B cell (primary cell): ENCODE measurements around the gene GNS. TPM values are rescaled to one million over a fixed set of nuclear protein-coding genes. Genes with fewer than 3 reads are reported as not detected.

ENCODE experiments used
- ATAC-seq: fragments of 200-7000 bp; cut with Tn5 transposase; one replicate; pipeline ENCODE4 v1.10.0; 2021; ENCODE audit warnings: low read depth, mild to moderate bottlenecking, moderate number of reproducible peaks, moderate library complexity
- CTCF ChIA-PET: fragments of 350-600 bp; sonication (Branson Sonifier 250); formaldehyde crosslinking; loops from one replicate; lab custom pipeline; 2021; ENCODE audit warnings: antibody characterized with exemption, inconsistent platforms; lab: Charles Lee
- POLR2A ChIA-PET: fragments of 350-600 bp; sonication (Branson Sonifier 250); formaldehyde crosslinking; loops from one replicate; lab custom pipeline; 2021; ENCODE audit warnings: antibody characterized with exemption; lab: Charles Lee
- DNase-seq: peaks from one replicate; pipeline ENCODE4 v3.0.0; 2013
- H2AFZ ChIP-seq: 2 replicates; pipeline ENCODE4 v1.6.1; 2012; ENCODE audit warnings: mild to moderate bottlenecking, low read depth, low read length; ENCODE audit not compliant: insufficient read depth, poor library complexity, severe bottlenecking
- H3K27ac ChIP-seq, 2 donors: 1 replicate in 1 of 2; 2 replicates in 1 of 2; pipeline ENCODE4 v1.5.1; 2012 to 2013; ENCODE audit warnings: low read length in 2 of 2, mild to moderate bottlenecking in 2 of 2, moderate library complexity in 1 of 2
- H3K27me3 ChIP-seq, 4 experiments: fragments of 200-600 bp in 1 of 4; sonication (generic) in 1 of 4; replicated peaks in 1 of 4; 1 replicate in 2 of 4; 2 replicates in 2 of 4; pipeline versions ENCODE4 v1.6.1 to v1.7.0; 2013 to 2016; ENCODE audit warnings: low read length in 3 of 4, mild to moderate bottlenecking in 2 of 4, mixed read lengths in 1 of 4, moderate library complexity in 1 of 4; ENCODE audit not compliant: insufficient read depth in 4 of 4, control insufficient read depth in 3 of 4; ENCODE audit errors: control extremely low read depth in 1 of 4
- H3K36me3 ChIP-seq, 2 experiments: replicated peaks in 1 of 2; 1 replicate in 1 of 2; 2 replicates in 1 of 2; pipeline versions ENCODE4 v1.6.1 to v1.7.1; 2013; ENCODE audit warnings: low read length in 1 of 2; ENCODE audit not compliant: insufficient read depth in 2 of 2, control insufficient read depth in 1 of 2; ENCODE audit errors: control extremely low read depth in 1 of 2, extremely low read depth in 1 of 2
- H3K4me1 ChIP-seq, 2 donors: fragments of 200-600 bp in 1 of 2; sonication (generic) in 1 of 2; 1 replicate in 1 of 2; 2 replicates in 1 of 2; pipeline versions ENCODE4 v1.5.1 to v1.6.1; 2013 to 2017; ENCODE audit warnings: low read length in 2 of 2; ENCODE audit not compliant: control insufficient read depth in 2 of 2, insufficient read depth in 2 of 2
- H3K4me2 ChIP-seq: replicated peaks from 2 replicates; pipeline ENCODE3; 2012; ENCODE audit warnings: mild to moderate bottlenecking, low read depth, low read length; ENCODE audit not compliant: poor library complexity, severe bottlenecking
- H3K4me3 ChIP-seq, 5 experiments: fragments of 200-600 bp in 1 of 5; sonication (generic) in 1 of 5; 1 replicate in 3 of 5; 2 replicates in 2 of 5; pipeline versions ENCODE4 v1.5.1 to v1.7.0; 2011 to 2016; ENCODE audit warnings: low read length in 4 of 5, mild to moderate bottlenecking in 4 of 5, low read depth in 2 of 5, control low read depth in 1 of 5, moderate library complexity in 1 of 5; ENCODE audit not compliant: insufficient read depth in 1 of 5; ENCODE audit errors: control extremely low read depth in 1 of 5, extremely low read depth in 1 of 5
- H3K79me2 ChIP-seq: fragments of 200-600 bp; sonication (generic); one replicate; pipeline ENCODE4 v1.6.0; 2016; ENCODE audit warnings: low read length; ENCODE audit not compliant: control insufficient read depth, insufficient read depth
- H3K9ac ChIP-seq: fragments of 200-600 bp; sonication (generic); 2 replicates; pipeline ENCODE4 v1.6.1; 2017; ENCODE audit warnings: mild to moderate bottlenecking, low read length, moderate library complexity
- H3K9me3 ChIP-seq, 3 donors: one replicate each; pipeline versions ENCODE4 v1.6.1 to v1.7.1; 2013; ENCODE audit warnings: low read length in 2 of 3; ENCODE audit not compliant: control insufficient read depth in 2 of 3, insufficient read depth in 1 of 3; ENCODE audit errors: control extremely low read depth in 1 of 3
- H4K20me1 ChIP-seq: 2 replicates; pipeline ENCODE4 v1.6.0; 2012; ENCODE audit warnings: mild to moderate bottlenecking, low read length; ENCODE audit not compliant: insufficient read depth, control insufficient read depth, poor library complexity, severe bottlenecking
- H3K27ac Mint-ChIP-seq: one replicate; pipeline ENCODE4 v1.8.0; 2021; ENCODE audit warnings: mixed read lengths
- H3K27me3 Mint-ChIP-seq: one replicate; pipeline ENCODE4 v1.8.0; 2021; ENCODE audit warnings: mixed read lengths
- H3K4me1 Mint-ChIP-seq: one replicate; pipeline ENCODE4 v1.8.0; 2021; ENCODE audit warnings: mixed read lengths
- H3K4me3 Mint-ChIP-seq: one replicate; pipeline ENCODE4 v1.8.0; 2021; ENCODE audit warnings: mixed read lengths
- H3K9me3 Mint-ChIP-seq: one replicate; pipeline ENCODE4 v1.8.0; 2022; ENCODE audit warnings: mixed read lengths; ENCODE audit not compliant: insufficient read depth
- EZH2 ChIP-seq: IDR thresholded peaks from 2 replicates; pipeline ENCODE4 v1.6.1; 2012; ENCODE audit warnings: borderline replicate concordance, low read depth, mild to moderate bottlenecking, moderate library complexity, low read length; ENCODE audit not compliant: insufficient read depth, poor library complexity, severe bottlenecking
- WGBS: methylation state at CpG from one replicate; pipeline ENCODE4 v1.1.5; 2013; ENCODE audit warnings: missing lambda C conversion rate; ENCODE audit not compliant: insufficient coverage; 5-methylcytosine and 5-hydroxymethylcytosine counted together
- intact Hi-C: fragments of 100-400 bp; cut with micrococcal nuclease; formaldehyde crosslinking; loops from one replicate; pipeline ENCODE4 v1.10.0; 2022
- polyA plus RNA-seq: library from polyadenylated mRNA; depleted of rRNA; stranded (reverse); fragments of >200 nt; gene quantifications from 2 replicates; pipeline ENCODE4 v1.2.3, GENCODE V29; 2012
- total RNA-seq, 2 donors: library from RNA; stranded (reverse); fragments of 120-200 nt in 1 of 2; gene quantifications; 1 replicate in 1 of 2; 2 replicates in 1 of 2; pipeline versions ENCODE4 v1.2.3 to v1.2.4, GENCODE V29; 2013 to 2022
- TF ChIP-seq, protein P1 (sequence below): fragments of 200-600 bp; IDR thresholded peaks from one replicate; pipeline ENCODE4 v1.8.0; 2022; ENCODE audit warnings: antibody characterized with exemption, mild to moderate bottlenecking

The GNS gene
- total and polyA plus RNA-seq, 2 donors (not counting 1 experiment from before 2014, with no cell fraction given) = 7.0 to 26.7 TPM

DNA sequence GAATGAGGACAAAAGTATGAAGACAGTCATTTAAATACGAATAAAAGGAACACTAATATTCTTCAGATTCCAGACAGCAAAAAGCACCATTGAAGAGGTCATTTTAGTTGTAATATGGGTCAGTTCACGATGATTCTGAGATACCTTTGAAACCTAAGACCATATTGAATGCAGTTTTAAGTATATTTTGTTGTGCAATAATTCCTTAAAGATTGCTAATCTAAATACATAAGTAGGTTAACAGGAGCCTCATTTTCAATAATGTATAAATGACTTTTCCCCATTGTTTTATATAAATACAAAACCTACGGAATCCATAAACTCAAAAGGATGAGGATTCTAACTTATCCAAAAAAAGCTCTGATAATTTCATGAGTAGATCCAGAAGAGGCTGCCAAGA lies 5.8 kb downstream of the GNS start:
- no peak overlapping the region for H3K27ac Mint-ChIP-seq
- no CpG with 5 or more reads among the region's 3 CpGs for WGBS

DNA sequence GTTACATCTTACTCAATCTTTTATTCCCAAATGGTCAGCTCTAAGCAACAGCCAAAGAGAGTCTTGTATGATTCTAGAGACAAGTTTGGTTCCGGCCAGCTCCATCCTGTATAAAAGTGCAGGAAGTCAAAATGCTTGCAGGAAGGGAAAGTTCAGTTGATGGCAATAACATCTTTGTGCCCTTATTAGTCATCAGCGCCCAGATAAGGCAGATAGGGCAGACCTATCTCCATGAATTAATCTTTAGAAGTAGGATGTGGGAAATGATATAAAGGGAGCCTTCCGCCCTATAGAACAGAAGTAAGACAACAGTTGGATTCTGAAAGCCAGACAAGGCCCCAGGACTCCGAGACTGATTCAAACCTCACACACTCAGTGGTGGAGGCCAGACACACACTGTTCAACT lies 6.4 kb downstream of the GNS start:
- peaks cover 26% of the 10 kb centered on the region for H3K4me1 Mint-ChIP-seq
- H4K20me1 ChIP-seq = no peaks in the 10 kb centered on the region
- H3K79me2 ChIP-seq = no peaks in the 10 kb centered on the region
- H3K27ac ChIP-seq = no peak overlapping the region
- H3K9ac ChIP-seq = no peak overlapping the region
- intact Hi-C loops = loop anchor here (10.0 kb wide), 1 partner anchor 422 kb away; no protein-coding TSS in a partner anchor
- no peak overlapping the region for H3K4me2 ChIP-seq
- no peak overlapping the region for H3K4me3 ChIP-seq
- peaks cover 3 to 20% of the 10 kb centered on the region in 2 experiments for H3K36me3 ChIP-seq
- TF ChIP-seq, protein P1, sequence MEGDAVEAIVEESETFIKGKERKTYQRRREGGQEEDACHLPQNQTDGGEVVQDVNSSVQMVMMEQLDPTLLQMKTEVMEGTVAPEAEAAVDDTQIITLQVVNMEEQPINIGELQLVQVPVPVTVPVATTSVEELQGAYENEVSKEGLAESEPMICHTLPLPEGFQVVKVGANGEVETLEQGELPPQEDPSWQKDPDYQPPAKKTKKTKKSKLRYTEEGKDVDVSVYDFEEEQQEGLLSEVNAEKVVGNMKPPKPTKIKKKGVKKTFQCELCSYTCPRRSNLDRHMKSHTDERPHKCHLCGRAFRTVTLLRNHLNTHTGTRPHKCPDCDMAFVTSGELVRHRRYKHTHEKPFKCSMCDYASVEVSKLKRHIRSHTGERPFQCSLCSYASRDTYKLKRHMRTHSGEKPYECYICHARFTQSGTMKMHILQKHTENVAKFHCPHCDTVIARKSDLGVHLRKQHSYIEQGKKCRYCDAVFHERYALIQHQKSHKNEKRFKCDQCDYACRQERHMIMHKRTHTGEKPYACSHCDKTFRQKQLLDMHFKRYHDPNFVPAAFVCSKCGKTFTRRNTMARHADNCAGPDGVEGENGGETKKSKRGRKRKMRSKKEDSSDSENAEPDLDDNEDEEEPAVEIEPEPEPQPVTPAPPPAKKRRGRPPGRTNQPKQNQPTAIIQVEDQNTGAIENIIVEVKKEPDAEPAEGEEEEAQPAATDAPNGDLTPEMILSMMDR = no peak
- no peak for TF ChIP-seq EZH2
- H2AFZ ChIP-seq = no peak overlapping the region
- no peaks in the 10 kb centered on the region for H3K27me3 ChIP-seq
- CTCF ChIA-PET = no interaction called here
- no peaks in the 10 kb centered on the region for H3K9me3 ChIP-seq
- WGBS = 100% methylated on average over 2 of the region's 4 CpGs
- H3K4me1 ChIP-seq = peaks cover 10 to 12% of the 10 kb centered on the region in 2 donors
- H3K9me3 Mint-ChIP-seq = no peaks in the 10 kb centered on the region
- H3K4me3 Mint-ChIP-seq = no peak overlapping the region
- POLR2A ChIA-PET = no interaction called here
- DNase-seq (no peak), ATAC-seq (no peak)
- no peak overlapping the region for H3K27ac Mint-ChIP-seq
- no peaks in the 10 kb centered on the region for H3K27me3 Mint-ChIP-seq

More for the DNA sequence above, 5.8 kb downstream of the GNS start:
- Histone ChIP-seq H3K27me3 (no peaks in the 10 kb centered on the region), H3K4me2 (no peak overlapping the region), H3K27ac (no peak overlapping the region), H3K36me3 (peaks cover 3 to 20% of the 10 kb centered on the region in 2 experiments), H3K79me2 (peaks cover under 1% of the 10 kb centered on the region), H3K4me3 (no peak overlapping the region), H3K9ac (no peak overlapping the region), H3K4me1 (peaks cover 16 to 18% of the 10 kb centered on the region in 2 donors), H3K9me3 (no peaks in the 10 kb centered on the region), H4K20me1 (no peaks in the 10 kb centered on the region), H2AFZ (no peak overlapping the region)
- Mint-ChIP-seq H3K27me3 (no peaks in the 10 kb centered on the region), H3K4me1 (peaks cover 31% of the 10 kb centered on the region), H3K9me3 (no peaks in the 10 kb centered on the region), H3K4me3 (no peak overlapping the region)
- ATAC-seq = no peak
- CTCF ChIA-PET = no interaction called here
- DNase-seq = no peak
- TF ChIP-seq, protein P1 = no peak
- no peak for TF ChIP-seq EZH2
- POLR2A ChIA-PET = no interaction called here
- intact Hi-C loops = loop anchor here (10.0 kb wide), 1 partner anchor 421 kb away; no protein-coding TSS in a partner anchor
